ENCODE measurements around the gene GNA12.
A peak's percentile ranks its signal among the peaks of the same experiment; 100 is the strongest.
"Not testable (repeated sequence)": the region's sequence is repeated elsewhere in the genome, so short reads cannot be mapped to it uniquely, and the experiment has no call there.

The GNA12 gene

GRCh38 chr7:2750004-2750407 lies 94.1 kb downstream of the GNA12 start:
- H3K79me1 ChIP-seq (ENCODE audit: low read depth, low read length), result no peaks in the 10 kb centered on the region
- H3K4ac ChIP-seq (ENCODE audit: low read length), result no peak overlapping the region
- H3K14ac ChIP-seq (ENCODE audit: low read length), result no peak overlapping the region
- no peak overlapping the region for H4K91ac ChIP-seq (ENCODE audit: low read depth, low read length, poor library complexity)
- no peak overlapping the region for H3K23ac ChIP-seq (ENCODE audit: low read depth, low read length, poor library complexity)
- DNase-seq (ENCODE audit: low spot score), result no peak
- WGBS, 2 donors (ENCODE audit: extremely low coverage in 2 of 2, insufficient read length in 2 of 2, insufficient replicate concordance in 1 of 2), result no CpG with 5 or more reads among the region's 5 CpGs
- no peak overlapping the region for H2BK12ac ChIP-seq (ENCODE audit: low read length)
- H3K9me3 ChIP-seq (replicated peaks in 1 of 2; ENCODE audit: control insufficient read depth in 2 of 2, insufficient read depth in 1 of 2, low read depth in 1 of 2, low read length in 2 of 2), result peaks cover 0 to 7% of the 10 kb centered on the region in 2 donors
- H3K27ac ChIP-seq (replicated peaks; ENCODE audit: low read length), result no peak overlapping the region
- H3K4me2 ChIP-seq (ENCODE audit: insufficient read depth, low read length, poor library complexity, severe bottlenecking), result no peak overlapping the region
- H3K4me1 ChIP-seq (ENCODE audit: control insufficient read depth in 2 of 2, insufficient read depth in 1 of 2, low read depth in 1 of 2, low read length in 2 of 2), result no peaks in the 10 kb centered on the region
- H3K36me3 ChIP-seq (replicated peaks in 1 of 2; ENCODE audit: control insufficient read depth in 2 of 2, insufficient read depth in 2 of 2, low read length in 2 of 2), result peaks cover 0 to 2% of the 10 kb centered on the region in 2 donors
- H2BK15ac ChIP-seq (ENCODE audit: low read length), result no peak overlapping the region
- no peak overlapping the region for H2BK120ac ChIP-seq (ENCODE audit: low read depth, low read length)
- no peaks in the 10 kb centered on the region for H3K27me3 ChIP-seq (ENCODE audit: control insufficient read depth in 3 of 3, insufficient read depth in 3 of 3, low read depth in 1 of 3, low read length in 3 of 3)
- no peak overlapping the region for H2AFZ ChIP-seq (ENCODE audit: low read length)
- H3K9ac ChIP-seq (ENCODE audit: low read depth, low read length, poor library complexity), result no peak overlapping the region
- H3K18ac ChIP-seq (ENCODE audit: low read length), result no peak overlapping the region
- H2BK5ac ChIP-seq (ENCODE audit: low read length), result no peak overlapping the region
- no peak overlapping the region for H4K8ac ChIP-seq (ENCODE audit: low read depth, low read length)
- H2AK5ac ChIP-seq (ENCODE audit: low read depth, low read length), result no peak overlapping the region
- peak overlapping the region in 1 of 2 donors; percentile 15 for H3K4me3 ChIP-seq (ENCODE audit: low read length in 2 of 2)

DNA sequence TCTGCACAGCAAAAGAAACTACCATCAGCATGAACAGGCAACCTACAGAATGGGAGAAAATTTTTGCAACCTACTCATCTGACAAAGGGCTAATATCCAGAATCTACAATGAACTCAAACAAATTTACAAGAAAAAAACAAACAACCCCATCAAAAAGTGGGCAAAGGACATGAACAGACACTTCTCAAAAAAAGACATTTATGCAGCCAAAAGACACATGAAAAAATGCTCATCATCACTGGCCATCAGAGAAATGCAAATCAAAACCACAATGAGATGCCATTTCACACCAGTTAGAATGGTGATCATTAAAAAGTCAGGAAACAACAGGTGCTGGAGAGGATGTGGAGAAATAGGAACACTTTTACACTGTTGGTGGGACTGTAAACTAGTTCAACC lies 95.4 kb downstream of the GNA12 start:
- not testable (repeated sequence) for H3K4ac ChIP-seq (ENCODE audit: low read length); H4K8ac ChIP-seq (ENCODE audit: low read depth, low read length); H3K18ac ChIP-seq (ENCODE audit: low read length); H3K27me3 ChIP-seq (ENCODE audit: control insufficient read depth in 3 of 3, insufficient read depth in 3 of 3, low read depth in 1 of 3, low read length in 3 of 3); H3K9ac ChIP-seq (ENCODE audit: low read depth, low read length, poor library complexity); H3K9me3 ChIP-seq (replicated peaks in 1 of 2; ENCODE audit: control insufficient read depth in 2 of 2, insufficient read depth in 1 of 2, low read depth in 1 of 2, low read length in 2 of 2); H3K36me3 ChIP-seq (replicated peaks in 1 of 2; ENCODE audit: control insufficient read depth in 2 of 2, insufficient read depth in 2 of 2, low read length in 2 of 2); H2BK15ac ChIP-seq (ENCODE audit: low read length); H3K14ac ChIP-seq (ENCODE audit: low read length); H3K4me1 ChIP-seq (ENCODE audit: control insufficient read depth in 2 of 2, insufficient read depth in 1 of 2, low read depth in 1 of 2, low read length in 2 of 2); H4K91ac ChIP-seq (ENCODE audit: low read depth, low read length, poor library complexity); H3K27ac ChIP-seq (replicated peaks; ENCODE audit: low read length); H3K23ac ChIP-seq (ENCODE audit: low read depth, low read length, poor library complexity); H2BK5ac ChIP-seq (ENCODE audit: low read length); H2BK120ac ChIP-seq (ENCODE audit: low read depth, low read length); DNase-seq (ENCODE audit: low spot score); H3K4me3 ChIP-seq (ENCODE audit: low read length in 2 of 2); H2AFZ ChIP-seq (ENCODE audit: low read length); H2BK12ac ChIP-seq (ENCODE audit: low read length); H2AK5ac ChIP-seq (ENCODE audit: low read depth, low read length); H3K79me1 ChIP-seq (ENCODE audit: low read depth, low read length); H3K4me2 ChIP-seq (ENCODE audit: insufficient read depth, low read length, poor library complexity, severe bottlenecking)

DNA sequence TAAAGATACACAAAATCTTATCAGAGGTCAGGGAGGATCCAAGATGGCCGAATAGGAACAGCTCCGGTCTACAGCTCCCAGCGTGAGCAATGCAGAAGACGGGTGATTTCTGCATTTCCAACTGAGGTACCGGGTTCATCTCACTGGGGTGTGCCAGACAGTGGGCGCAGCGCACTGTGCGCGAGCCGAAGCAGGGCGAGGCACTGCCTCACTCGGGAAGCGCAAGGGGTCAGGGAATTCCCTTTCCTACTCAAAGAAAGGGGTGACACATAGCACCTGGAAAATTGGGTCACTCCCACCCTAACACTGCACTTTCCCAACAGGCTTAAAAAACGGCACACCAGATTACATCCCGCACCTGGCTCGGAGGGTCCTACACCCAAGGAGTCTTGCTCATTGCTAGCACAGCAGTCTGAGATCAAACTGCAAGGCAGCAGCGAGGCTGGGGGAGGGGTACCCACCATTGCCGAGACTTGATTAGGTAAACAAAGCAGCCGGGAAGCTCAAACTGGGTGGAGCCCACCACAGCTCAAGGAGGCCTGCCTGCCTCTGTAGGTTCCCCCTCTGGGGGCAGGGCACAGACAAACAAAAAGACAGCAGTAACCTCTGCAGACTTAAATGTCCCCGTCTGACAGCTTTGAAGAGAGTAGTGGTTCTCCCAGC lies 100.5 kb downstream of the GNA12 start:
- no CpG with 5 or more reads among the region's 20 CpGs for WGBS, 2 donors (ENCODE audit: extremely low coverage in 2 of 2, insufficient read length in 2 of 2, insufficient replicate concordance in 1 of 2)
- DNase-seq (ENCODE audit: low spot score), result not testable (repeated sequence)

DNA sequence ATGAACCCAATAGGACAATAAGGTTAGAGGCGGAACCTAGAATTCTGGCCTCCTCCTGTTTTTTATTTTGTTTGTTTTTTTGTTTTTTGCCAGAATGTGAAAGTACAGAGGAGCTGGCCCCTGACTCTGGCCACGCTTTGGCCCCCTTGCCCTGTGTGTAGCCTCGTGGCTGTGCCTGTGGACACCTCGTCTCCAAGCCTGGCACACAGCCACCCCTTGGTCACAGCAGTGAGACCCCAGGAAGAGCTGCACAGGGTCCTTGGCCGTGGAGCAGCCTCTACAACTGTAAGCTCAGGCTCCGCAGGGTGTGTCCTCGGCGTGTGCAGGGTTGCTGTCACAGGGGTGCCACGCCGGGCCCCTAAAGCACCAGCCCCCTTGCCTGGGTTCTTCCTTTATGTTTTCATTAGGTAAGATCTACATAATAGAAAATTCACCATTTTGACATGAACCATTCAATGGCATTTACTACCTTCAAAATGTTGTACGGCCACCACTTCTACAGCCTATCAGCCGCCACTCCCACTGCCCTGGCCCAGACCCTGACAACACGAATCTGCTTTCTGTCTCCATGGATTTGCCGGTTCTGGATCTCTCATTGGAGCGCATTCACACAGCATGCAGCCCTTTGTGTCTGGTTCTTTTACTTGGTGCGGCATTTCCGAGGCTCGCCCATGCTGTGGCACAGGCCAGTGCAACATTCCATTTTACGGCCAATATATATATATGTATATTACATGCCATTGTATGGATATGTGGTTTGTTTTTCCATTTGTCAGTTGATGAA lies 105.2 kb downstream of the GNA12 start:
- Histone ChIP-seq H3K23ac (ENCODE audit: low read depth, low read length, poor library complexity) (no peak overlapping the region), H3K27ac (replicated peaks; ENCODE audit: low read length) (no peak overlapping the region), H3K18ac (ENCODE audit: low read length) (no peak overlapping the region), H3K4me2 (ENCODE audit: insufficient read depth, low read length, poor library complexity, severe bottlenecking) (no peak overlapping the region), H3K9me3 (replicated peaks in 1 of 2; ENCODE audit: control insufficient read depth in 2 of 2, insufficient read depth in 1 of 2, low read depth in 1 of 2, low read length in 2 of 2) (peaks cover 4 to 21% of the 10 kb centered on the region in 2 donors), H3K27me3 (ENCODE audit: control insufficient read depth in 3 of 3, insufficient read depth in 3 of 3, low read depth in 1 of 3, low read length in 3 of 3) (no peaks in the 10 kb centered on the region), H3K4me1 (ENCODE audit: control insufficient read depth in 2 of 2, insufficient read depth in 1 of 2, low read depth in 1 of 2, low read length in 2 of 2) (peaks cover 2 to 3% of the 10 kb centered on the region in 2 donors), H2BK12ac (ENCODE audit: low read length) (no peak overlapping the region), H2BK5ac (ENCODE audit: low read length) (no peak overlapping the region), H2AK5ac (ENCODE audit: low read depth, low read length) (no peak overlapping the region), H2BK120ac (ENCODE audit: low read depth, low read length) (no peak overlapping the region), H3K79me1 (ENCODE audit: low read depth, low read length) (peaks cover 14% of the 10 kb centered on the region), H3K36me3 (replicated peaks in 1 of 2; ENCODE audit: control insufficient read depth in 2 of 2, insufficient read depth in 2 of 2, low read length in 2 of 2) (peaks cover 2 to 11% of the 10 kb centered on the region in 2 donors), H3K9ac (ENCODE audit: low read depth, low read length, poor library complexity) (no peak overlapping the region), H3K4ac (ENCODE audit: low read length) (no peak overlapping the region), H2BK15ac (ENCODE audit: low read length) (no peak overlapping the region), H4K8ac (ENCODE audit: low read depth, low read length) (no peak overlapping the region), H3K4me3 (ENCODE audit: low read length in 2 of 2) (no peak overlapping the region), H2AFZ (ENCODE audit: low read length) (no peak overlapping the region), H4K91ac (ENCODE audit: low read depth, low read length, poor library complexity) (no peak overlapping the region), H3K14ac (ENCODE audit: low read length) (peak overlapping the region; percentile 26)
- WGBS, 2 donors (ENCODE audit: extremely low coverage in 2 of 2, insufficient read length in 2 of 2, insufficient replicate concordance in 1 of 2), result no CpG with 5 or more reads among the region's 19 CpGs
- DNase-seq (ENCODE audit: low spot score), result no peak

More for the DNA sequence above, 100.5 kb downstream of the GNA12 start:
- H3K4ac ChIP-seq (ENCODE audit: low read length); H4K91ac ChIP-seq (ENCODE audit: low read depth, low read length, poor library complexity); H2BK12ac ChIP-seq (ENCODE audit: low read length); H3K18ac ChIP-seq (ENCODE audit: low read length); H3K9ac ChIP-seq (ENCODE audit: low read depth, low read length, poor library complexity); H3K14ac ChIP-seq (ENCODE audit: low read length); H2AK5ac ChIP-seq (ENCODE audit: low read depth, low read length); H3K4me3 ChIP-seq (ENCODE audit: low read length in 2 of 2); H3K79me1 ChIP-seq (ENCODE audit: low read depth, low read length); H2AFZ ChIP-seq (ENCODE audit: low read length); H2BK15ac ChIP-seq (ENCODE audit: low read length); H2BK120ac ChIP-seq (ENCODE audit: low read depth, low read length); H3K23ac ChIP-seq (ENCODE audit: low read depth, low read length, poor library complexity); H3K4me1 ChIP-seq (ENCODE audit: control insufficient read depth in 2 of 2, insufficient read depth in 1 of 2, low read depth in 1 of 2, low read length in 2 of 2); H3K27me3 ChIP-seq (ENCODE audit: control insufficient read depth in 3 of 3, insufficient read depth in 3 of 3, low read depth in 1 of 3, low read length in 3 of 3); H3K27ac ChIP-seq (replicated peaks; ENCODE audit: low read length); H3K4me2 ChIP-seq (ENCODE audit: insufficient read depth, low read length, poor library complexity, severe bottlenecking); H2BK5ac ChIP-seq (ENCODE audit: low read length); H4K8ac ChIP-seq (ENCODE audit: low read depth, low read length): not testable (repeated sequence)
- peaks cover 2 to 11% of the 10 kb centered on the region in 2 donors for H3K36me3 ChIP-seq (replicated peaks in 1 of 2; ENCODE audit: control insufficient read depth in 2 of 2, insufficient read depth in 2 of 2, low read length in 2 of 2)
- peaks cover 2 to 16% of the 10 kb centered on the region in 2 donors for H3K9me3 ChIP-seq (replicated peaks in 1 of 2; ENCODE audit: control insufficient read depth in 2 of 2, insufficient read depth in 1 of 2, low read depth in 1 of 2, low read length in 2 of 2)

Measured in neuronal stem cell (in vitro differentiated cells).